ENCODE results near the gene CTNNA1. TPM values are rescaled to one million over a fixed set of nuclear protein-coding genes. Genes with fewer than 3 reads are reported as not detected.

The CTNNA1 gene
- total RNA-seq, 1 donor from 2014 or later, result 371 TPM

DNA sequence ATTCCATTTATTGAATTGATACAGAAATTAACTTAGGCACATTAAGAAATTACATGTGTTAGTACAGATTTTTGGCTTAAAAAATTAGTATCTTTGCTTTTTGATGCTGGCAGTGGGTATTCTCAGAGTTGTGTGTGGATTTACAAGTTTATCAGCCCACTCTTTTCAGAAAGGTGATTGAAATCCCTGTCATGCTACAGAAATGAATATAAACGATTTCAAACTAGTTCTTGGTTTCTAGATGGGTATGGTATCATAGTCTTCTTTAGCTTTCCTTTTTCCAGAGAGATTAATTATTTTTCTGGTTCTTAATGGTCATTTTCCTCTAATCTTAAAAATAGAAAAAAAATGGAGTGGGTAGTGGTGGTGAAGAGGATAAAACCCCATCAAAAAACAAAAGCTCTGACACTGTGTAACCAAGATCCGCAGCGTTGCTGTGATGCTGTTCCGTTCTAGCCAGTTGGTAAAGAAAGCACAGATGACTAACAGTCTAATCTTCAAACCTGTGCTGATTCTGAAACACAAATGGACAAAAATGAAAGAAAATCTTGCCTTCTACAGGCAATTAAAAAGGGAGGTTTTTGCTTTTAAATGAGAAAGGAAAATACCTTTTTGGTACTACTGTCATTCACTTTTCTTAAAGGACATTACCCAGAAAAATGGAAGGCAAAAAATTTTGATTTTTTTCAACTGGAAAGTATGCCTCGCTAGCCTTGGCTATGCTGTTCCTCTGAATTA, 116.7 kb downstream of the CTNNA1 start:
- Mint-ChIP-seq H3K36me3 (peaks cover 17% of the 10 kb centered on the region), H3K27me3 (no peaks in the 10 kb centered on the region), H3K4me3 (peak overlapping the region; percentile 67), H3K27ac (peak overlapping the region; percentile 69), H3K9me3 (peaks cover 8% of the 10 kb centered on the region), H3K4me1 (ENCODE audit: unreplicated experiment) (peaks cover 81% of the 10 kb centered on the region)
- no peak for DNase-seq (ENCODE audit: extremely low spot score, unreplicated experiment)
- TF ChIP-seq, protein P1, sequence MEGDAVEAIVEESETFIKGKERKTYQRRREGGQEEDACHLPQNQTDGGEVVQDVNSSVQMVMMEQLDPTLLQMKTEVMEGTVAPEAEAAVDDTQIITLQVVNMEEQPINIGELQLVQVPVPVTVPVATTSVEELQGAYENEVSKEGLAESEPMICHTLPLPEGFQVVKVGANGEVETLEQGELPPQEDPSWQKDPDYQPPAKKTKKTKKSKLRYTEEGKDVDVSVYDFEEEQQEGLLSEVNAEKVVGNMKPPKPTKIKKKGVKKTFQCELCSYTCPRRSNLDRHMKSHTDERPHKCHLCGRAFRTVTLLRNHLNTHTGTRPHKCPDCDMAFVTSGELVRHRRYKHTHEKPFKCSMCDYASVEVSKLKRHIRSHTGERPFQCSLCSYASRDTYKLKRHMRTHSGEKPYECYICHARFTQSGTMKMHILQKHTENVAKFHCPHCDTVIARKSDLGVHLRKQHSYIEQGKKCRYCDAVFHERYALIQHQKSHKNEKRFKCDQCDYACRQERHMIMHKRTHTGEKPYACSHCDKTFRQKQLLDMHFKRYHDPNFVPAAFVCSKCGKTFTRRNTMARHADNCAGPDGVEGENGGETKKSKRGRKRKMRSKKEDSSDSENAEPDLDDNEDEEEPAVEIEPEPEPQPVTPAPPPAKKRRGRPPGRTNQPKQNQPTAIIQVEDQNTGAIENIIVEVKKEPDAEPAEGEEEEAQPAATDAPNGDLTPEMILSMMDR (conservative IDR thresholded peaks at IDR 0.05), result no peak

DNA sequence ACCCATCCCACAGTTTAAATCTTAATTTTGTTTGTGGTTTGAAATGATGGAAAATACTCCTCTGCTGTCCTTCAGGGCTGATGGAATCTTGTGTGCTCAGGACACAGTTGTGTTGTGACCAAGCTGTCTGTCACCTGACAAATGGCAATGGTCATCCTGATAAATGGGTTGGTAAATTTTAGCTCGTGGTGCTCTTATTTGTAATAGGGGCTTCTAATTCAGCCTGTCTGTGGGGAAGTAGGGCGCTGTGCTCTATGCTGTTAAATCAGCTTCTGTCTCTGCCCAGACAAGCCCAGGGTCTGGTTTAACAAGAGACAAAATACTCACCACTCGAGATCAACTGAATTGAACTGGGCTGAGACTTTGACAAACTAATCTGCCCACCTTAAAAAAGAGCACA, 117.4 kb downstream of the CTNNA1 start:
- H3K9me3 Mint-ChIP-seq, result peaks cover 1% of the 10 kb centered on the region
- H3K36me3 Mint-ChIP-seq, result peaks cover 17% of the 10 kb centered on the region
- TF ChIP-seq, protein P1 (conservative IDR thresholded peaks at IDR 0.05), result no peak
- no peak for DNase-seq (ENCODE audit: extremely low spot score, unreplicated experiment)
- peaks cover 81% of the 10 kb centered on the region for H3K4me1 Mint-ChIP-seq (ENCODE audit: unreplicated experiment)
- no peaks in the 10 kb centered on the region for H3K27me3 Mint-ChIP-seq
- peak overlapping the region; percentile 61 for H3K27ac Mint-ChIP-seq
- peak overlapping the region; percentile 59 for H3K4me3 Mint-ChIP-seq

DNA sequence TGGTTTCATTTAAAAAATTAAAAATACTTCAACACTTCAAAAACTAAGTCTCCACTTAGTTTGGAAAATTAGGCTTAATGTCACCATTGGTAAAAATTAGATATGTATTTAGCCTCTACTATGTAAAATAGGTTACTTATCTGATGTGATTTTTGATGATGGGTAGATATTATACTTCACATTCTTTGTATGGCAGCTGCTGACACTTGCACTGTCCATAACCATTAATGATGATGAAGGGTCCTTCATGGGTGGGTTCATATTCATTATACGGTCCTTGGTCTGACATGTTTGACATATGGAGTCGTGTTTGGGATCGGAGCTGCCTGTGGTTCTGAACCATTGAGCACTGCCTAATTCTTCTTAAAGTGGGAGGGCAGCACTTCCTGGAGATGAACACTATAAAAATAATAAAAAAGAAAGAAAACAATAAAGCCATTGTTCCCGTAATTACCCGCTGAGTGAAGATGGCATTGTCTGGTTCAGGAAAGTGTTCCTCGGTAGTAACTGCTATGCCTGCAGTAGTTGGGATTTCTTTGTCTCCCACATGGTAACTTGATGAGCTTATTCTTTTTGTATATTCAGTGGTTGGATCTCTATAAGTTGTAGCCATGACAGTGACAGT, 119.7 kb downstream of the CTNNA1 start:
- peaks cover 78% of the 10 kb centered on the region for H3K4me1 Mint-ChIP-seq (ENCODE audit: unreplicated experiment)
- H3K4me3 Mint-ChIP-seq, result peak overlapping the region; percentile 55
- H3K27me3 Mint-ChIP-seq, result no peaks in the 10 kb centered on the region
- TF ChIP-seq, protein P1 (conservative IDR thresholded peaks at IDR 0.05), result no peak
- H3K27ac Mint-ChIP-seq, result peak overlapping the region; percentile 27
- H3K9me3 Mint-ChIP-seq, result no peaks in the 10 kb centered on the region
- H3K36me3 Mint-ChIP-seq, result peaks cover 14% of the 10 kb centered on the region
- DNase-seq (ENCODE audit: extremely low spot score, unreplicated experiment), result no peak

DNA sequence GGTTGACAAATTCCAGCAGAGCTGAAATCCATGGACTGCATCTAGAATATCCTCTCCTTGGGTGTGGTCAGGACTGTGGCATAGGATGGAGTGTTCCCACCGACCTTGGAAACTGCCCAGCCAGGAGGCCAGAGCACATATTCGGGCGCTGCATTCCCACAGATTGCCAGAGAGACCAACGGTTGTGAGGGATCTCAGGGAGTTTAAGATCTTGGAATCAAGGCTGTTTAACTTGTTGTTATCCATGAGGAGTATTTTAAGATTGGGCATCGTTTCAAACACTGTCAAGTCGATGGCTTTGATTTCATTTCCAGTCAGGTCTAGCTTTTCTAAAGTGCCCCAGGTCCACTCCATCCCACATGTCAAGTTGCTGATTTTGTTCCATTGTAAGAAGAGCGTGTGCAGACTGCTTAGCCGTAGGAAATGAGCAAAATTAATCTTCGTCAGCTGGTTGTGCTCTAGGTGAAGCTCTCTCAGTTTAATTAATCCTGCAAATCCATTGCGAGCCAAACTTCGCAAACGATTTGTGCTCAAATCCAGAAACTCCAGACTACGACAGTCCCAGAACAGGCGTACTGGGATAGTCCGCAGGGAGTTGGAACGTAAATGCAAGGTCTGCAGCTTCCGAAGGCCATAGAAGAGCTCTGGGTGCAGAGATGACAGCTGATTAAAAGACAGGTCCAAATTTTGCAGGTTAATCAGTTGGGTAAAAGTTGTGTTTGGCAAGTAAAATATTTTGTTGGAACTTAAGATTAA, 120.4 kb downstream of the CTNNA1 start:
- Mint-ChIP-seq H3K27ac (peak overlapping the region; percentile 27), H3K36me3 (peaks cover 14% of the 10 kb centered on the region), H3K27me3 (no peaks in the 10 kb centered on the region), H3K4me1 (ENCODE audit: unreplicated experiment) (peaks cover 81% of the 10 kb centered on the region), H3K9me3 (no peaks in the 10 kb centered on the region), H3K4me3 (peak overlapping the region; percentile 55)
- TF ChIP-seq, protein P1 (conservative IDR thresholded peaks at IDR 0.05), result no peak
- no peak for DNase-seq (ENCODE audit: extremely low spot score, unreplicated experiment)

DNA sequence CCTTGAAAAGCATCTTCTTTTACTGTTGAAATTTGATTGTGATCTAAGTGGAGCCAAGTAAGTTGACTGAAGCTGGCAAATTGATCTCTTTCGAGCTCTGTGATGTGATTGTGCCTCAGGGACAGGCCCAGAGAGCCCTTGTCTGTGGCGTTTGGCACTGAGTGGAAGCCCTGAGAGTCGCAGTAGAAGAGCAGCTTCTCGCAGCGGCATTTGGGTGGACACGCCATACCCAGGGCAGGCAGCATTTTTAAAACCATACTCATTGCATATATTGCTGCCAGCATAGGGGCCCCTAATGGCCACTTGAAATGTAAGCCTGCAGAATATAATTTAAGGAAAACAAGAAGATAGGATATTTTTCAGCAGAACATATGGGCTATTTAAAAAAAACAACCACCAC, 121.0 kb downstream of the CTNNA1 start:
- H3K27ac Mint-ChIP-seq, result peak overlapping the region; percentile 65
- peak overlapping the region; percentile 66 for H3K4me3 Mint-ChIP-seq
- DNase-seq (ENCODE audit: extremely low spot score, unreplicated experiment), result no peak
- peaks cover 76% of the 10 kb centered on the region for H3K4me1 Mint-ChIP-seq (ENCODE audit: unreplicated experiment)
- H3K36me3 Mint-ChIP-seq, result peaks cover 14% of the 10 kb centered on the region
- no peaks in the 10 kb centered on the region for H3K27me3 Mint-ChIP-seq
- TF ChIP-seq, protein P1 (conservative IDR thresholded peaks at IDR 0.05), result no peak
- no peaks in the 10 kb centered on the region for H3K9me3 Mint-ChIP-seq

All from type B pancreatic cell (in vitro differentiated cells).